Neural progenitor cell (in vitro differentiated cells): Measurements from ENCODE around the gene ST7.

Experiments
- EZH2 ChIP-seq: fragments of 200-600 bp; sonication (generic); IDR thresholded peaks from 2 replicates; pipeline ENCODE4 v1.6.1; 2017; ENCODE audit warnings: antibody characterized with exemption, mild to moderate bottlenecking, moderate library complexity
- EZH2phosphoT487 ChIP-seq: fragments of 200-600 bp; sonication (generic); IDR thresholded peaks from 2 replicates; pipeline ENCODE4 v1.6.1; 2017; ENCODE audit warnings: antibody characterized with exemption
- TF ChIP-seq, protein P1 (sequence below): fragments of 200-600 bp; sonication (generic); IDR thresholded peaks from 2 replicates; pipeline ENCODE4 v1.5.1; 2017; ENCODE audit warnings: antibody characterized with exemption, mild to moderate bottlenecking

- TF ChIP-seq, protein P1, sequence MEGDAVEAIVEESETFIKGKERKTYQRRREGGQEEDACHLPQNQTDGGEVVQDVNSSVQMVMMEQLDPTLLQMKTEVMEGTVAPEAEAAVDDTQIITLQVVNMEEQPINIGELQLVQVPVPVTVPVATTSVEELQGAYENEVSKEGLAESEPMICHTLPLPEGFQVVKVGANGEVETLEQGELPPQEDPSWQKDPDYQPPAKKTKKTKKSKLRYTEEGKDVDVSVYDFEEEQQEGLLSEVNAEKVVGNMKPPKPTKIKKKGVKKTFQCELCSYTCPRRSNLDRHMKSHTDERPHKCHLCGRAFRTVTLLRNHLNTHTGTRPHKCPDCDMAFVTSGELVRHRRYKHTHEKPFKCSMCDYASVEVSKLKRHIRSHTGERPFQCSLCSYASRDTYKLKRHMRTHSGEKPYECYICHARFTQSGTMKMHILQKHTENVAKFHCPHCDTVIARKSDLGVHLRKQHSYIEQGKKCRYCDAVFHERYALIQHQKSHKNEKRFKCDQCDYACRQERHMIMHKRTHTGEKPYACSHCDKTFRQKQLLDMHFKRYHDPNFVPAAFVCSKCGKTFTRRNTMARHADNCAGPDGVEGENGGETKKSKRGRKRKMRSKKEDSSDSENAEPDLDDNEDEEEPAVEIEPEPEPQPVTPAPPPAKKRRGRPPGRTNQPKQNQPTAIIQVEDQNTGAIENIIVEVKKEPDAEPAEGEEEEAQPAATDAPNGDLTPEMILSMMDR: no peak
- TF ChIP-seq EZH2: no peak
- TF ChIP-seq EZH2phosphoT487: no peak
Measured at GRCh38 chr7:116966601-116967000, 13.3 kb downstream of the ST7 start.
